A673 (cell line): ENCODE results near the gene PTPN23. TPM values are rescaled to one million over a fixed set of nuclear protein-coding genes. Genes with fewer than 3 reads are reported as not detected.

Experiments
- BruUV-seq: library from RNA; stranded (reverse); fragments of 400-500 nt; replicated peaks from 2 replicates; lab custom pipeline; 2021; lab: Mats Ljungman, UMichigan
- CTCF ChIA-PET: fragments of 300-600 bp; sonication (Branson Sonifier 250); formaldehyde crosslinking; loops from one replicate; lab custom pipeline; 2022; ENCODE audit warnings: antibody characterized with exemption; lab: Charles Lee
- POLR2A ChIA-PET: fragments of 300-600 bp; sonication (Branson Sonifier 250); formaldehyde crosslinking; loops from one replicate; lab custom pipeline; 2022; ENCODE audit warnings: antibody characterized with exemption; ENCODE audit not compliant: low non-redundant PET; lab: Charles Lee
- DNase-seq: peaks from one replicate; pipeline ENCODE4 v3.0.0-alpha.2; 2015; ENCODE audit warnings: low spot score
- H3K27ac ChIP-seq: fragments of 200-600 bp; sonication (generic); 2 replicates; pipeline ENCODE4 v1.5.1; 2016; ENCODE audit warnings: mixed run types, low read depth, mild to moderate bottlenecking, mixed read lengths, antibody characterized with exemption, low read length; ENCODE audit not compliant: poor library complexity, severe bottlenecking
- H3K27me3 ChIP-seq: fragments of 200-600 bp; sonication (generic); replicated peaks from 2 replicates; pipeline ENCODE4 v1.6.1; 2017; ENCODE audit warnings: mixed run types, low read depth, mild to moderate bottlenecking, mixed read lengths, antibody characterized with exemption, low read length; ENCODE audit not compliant: insufficient read depth, poor library complexity
- H3K36me3 ChIP-seq: fragments of 200-600 bp; sonication (generic); 2 replicates; pipeline ENCODE4 v1.6.1; 2016; ENCODE audit warnings: mixed run types, mild to moderate bottlenecking, mixed read lengths, antibody characterized with exemption, low read length; ENCODE audit not compliant: insufficient read depth, poor library complexity, severe bottlenecking
- H3K4me1 ChIP-seq: fragments of 200-600 bp; sonication (generic); 2 replicates; pipeline ENCODE4 v1.6.1; 2017; ENCODE audit warnings: mixed run types, mild to moderate bottlenecking, mixed read lengths, antibody characterized with exemption, low read length; ENCODE audit not compliant: insufficient read depth, poor library complexity, severe bottlenecking
- H3K4me3 ChIP-seq: fragments of 200-600 bp; sonication (generic); 2 replicates; pipeline ENCODE4 v1.5.1; 2016; ENCODE audit warnings: low read depth, mixed run types, mild to moderate bottlenecking, mixed read lengths, low read length; ENCODE audit not compliant: poor library complexity, severe bottlenecking
- H3K9me3 ChIP-seq: fragments of 200-600 bp; sonication (generic); 2 replicates; pipeline ENCODE4 v1.6.1; 2016; ENCODE audit warnings: mixed run types, low read depth, mild to moderate bottlenecking, mixed read lengths, antibody characterized with exemption, low read length; ENCODE audit not compliant: poor library complexity, severe bottlenecking
- EZH2 ChIP-seq: fragments of 200-600 bp; sonication (generic); IDR thresholded peaks from 2 replicates; pipeline ENCODE4 v1.6.1; 2017; ENCODE audit warnings: borderline replicate concordance, low read depth, mild to moderate bottlenecking, mixed read lengths, antibody characterized with exemption, low read length; ENCODE audit not compliant: poor library complexity, severe bottlenecking
- intact Hi-C: fragments of 100-400 bp; cut with micrococcal nuclease; formaldehyde crosslinking; loops from one replicate; pipeline ENCODE4 v1.10.0; 2022; ENCODE audit not compliant: unreplicated experiment
- total RNA-seq: library from RNA; stranded (reverse); gene quantifications from 2 replicates; pipeline ENCODE4 v1.2.3, GENCODE V29; 2021
- TF ChIP-seq, protein P1 (sequence below): fragments of 300-800, 200-600 bp; sonication (generic); conservative IDR thresholded peaks from 2 replicates; pipeline ENCODE4 v1.5.1; 2017; ENCODE audit warnings: low read depth, mild to moderate bottlenecking, antibody characterized with exemption, low read length, moderate library complexity, mixed read lengths

PTPN23 gene
- total RNA-seq, 1 experiment from 2014 or later, result 24.0 TPM

DNA sequence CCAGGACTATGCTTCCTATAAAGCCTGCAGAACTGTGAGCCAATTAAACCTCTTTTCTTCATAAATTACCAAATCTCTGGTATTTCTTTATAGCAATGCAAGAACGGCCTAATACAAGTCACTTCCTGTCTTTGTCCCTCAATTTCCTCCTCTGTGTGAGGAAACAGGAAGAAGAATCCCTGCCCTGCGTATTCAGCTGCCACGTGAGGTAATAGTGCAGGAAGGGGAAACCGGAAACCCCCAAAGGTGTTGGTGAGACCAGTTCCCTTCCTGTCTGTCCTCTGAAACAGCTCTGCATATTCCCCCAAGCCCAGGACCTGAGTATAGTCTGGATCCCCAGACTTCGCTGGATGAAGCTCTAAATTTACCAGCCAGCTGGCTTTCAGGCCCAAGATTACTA, 18.1 kb upstream of the PTPN23 start:
- Histone ChIP-seq H3K4me3 (no peak overlapping the region), H3K27me3 (no peaks in the 10 kb centered on the region), H3K36me3 (no peaks in the 10 kb centered on the region), H3K4me1 (no peaks in the 10 kb centered on the region), H3K9me3 (no peaks in the 10 kb centered on the region), H3K27ac (no peak overlapping the region)
- ChIA-PET POLR2A (no interaction called here), CTCF (no interaction called here)
- intact Hi-C loops, result no loop called here
- TF ChIP-seq, protein P1, sequence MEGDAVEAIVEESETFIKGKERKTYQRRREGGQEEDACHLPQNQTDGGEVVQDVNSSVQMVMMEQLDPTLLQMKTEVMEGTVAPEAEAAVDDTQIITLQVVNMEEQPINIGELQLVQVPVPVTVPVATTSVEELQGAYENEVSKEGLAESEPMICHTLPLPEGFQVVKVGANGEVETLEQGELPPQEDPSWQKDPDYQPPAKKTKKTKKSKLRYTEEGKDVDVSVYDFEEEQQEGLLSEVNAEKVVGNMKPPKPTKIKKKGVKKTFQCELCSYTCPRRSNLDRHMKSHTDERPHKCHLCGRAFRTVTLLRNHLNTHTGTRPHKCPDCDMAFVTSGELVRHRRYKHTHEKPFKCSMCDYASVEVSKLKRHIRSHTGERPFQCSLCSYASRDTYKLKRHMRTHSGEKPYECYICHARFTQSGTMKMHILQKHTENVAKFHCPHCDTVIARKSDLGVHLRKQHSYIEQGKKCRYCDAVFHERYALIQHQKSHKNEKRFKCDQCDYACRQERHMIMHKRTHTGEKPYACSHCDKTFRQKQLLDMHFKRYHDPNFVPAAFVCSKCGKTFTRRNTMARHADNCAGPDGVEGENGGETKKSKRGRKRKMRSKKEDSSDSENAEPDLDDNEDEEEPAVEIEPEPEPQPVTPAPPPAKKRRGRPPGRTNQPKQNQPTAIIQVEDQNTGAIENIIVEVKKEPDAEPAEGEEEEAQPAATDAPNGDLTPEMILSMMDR, result no peak
- TF ChIP-seq EZH2, result no peak
- no peak for DNase-seq
- BruUV-seq, result no TSS peak

DNA sequence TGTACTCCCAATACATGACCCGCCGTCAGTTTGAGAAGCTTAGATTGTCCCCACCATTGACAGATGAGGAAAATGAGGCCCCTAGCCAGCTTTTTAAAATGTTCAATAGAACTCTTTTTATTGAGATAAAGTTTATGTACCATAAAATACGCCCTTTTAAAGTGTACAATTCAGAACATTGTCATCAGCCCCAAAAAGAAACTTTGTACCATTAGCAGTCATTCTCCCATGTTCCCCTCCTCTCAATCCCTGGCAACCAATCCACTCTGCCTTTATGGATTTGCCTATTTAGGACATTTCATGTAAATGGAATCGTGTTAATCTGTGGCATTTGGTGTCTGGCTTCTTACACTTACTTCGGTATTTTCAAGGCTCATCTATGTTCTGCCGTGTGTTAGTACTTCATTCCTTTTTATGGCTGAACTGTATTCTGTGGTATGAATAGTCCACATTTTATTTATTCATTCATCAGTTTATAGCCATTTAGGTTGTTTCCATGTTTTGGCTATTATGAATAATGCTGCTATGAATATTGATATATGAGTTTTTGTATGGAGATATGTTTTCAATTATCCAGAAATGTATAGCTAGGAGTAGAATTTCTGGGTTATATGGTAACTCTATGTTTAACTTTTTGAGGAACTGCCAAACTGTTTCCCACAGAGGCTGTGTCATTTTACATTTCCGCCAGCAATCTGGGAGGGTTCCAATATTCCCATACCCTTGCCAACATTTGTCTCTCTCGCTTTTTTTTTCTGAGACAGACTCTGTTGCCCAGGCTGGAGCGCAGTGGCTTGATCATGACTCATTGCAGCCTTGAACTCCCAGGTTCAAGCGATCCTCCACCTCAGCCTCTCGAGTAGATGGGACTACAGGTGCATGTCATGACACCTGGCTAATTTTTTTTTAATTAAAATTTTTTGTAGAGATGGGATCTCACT, 15.3 kb upstream of the PTPN23 start:
- CTCF ChIA-PET, result no interaction called here
- no peak overlapping the region for H3K27ac ChIP-seq
- intact Hi-C loops, result no loop called here

DNA sequence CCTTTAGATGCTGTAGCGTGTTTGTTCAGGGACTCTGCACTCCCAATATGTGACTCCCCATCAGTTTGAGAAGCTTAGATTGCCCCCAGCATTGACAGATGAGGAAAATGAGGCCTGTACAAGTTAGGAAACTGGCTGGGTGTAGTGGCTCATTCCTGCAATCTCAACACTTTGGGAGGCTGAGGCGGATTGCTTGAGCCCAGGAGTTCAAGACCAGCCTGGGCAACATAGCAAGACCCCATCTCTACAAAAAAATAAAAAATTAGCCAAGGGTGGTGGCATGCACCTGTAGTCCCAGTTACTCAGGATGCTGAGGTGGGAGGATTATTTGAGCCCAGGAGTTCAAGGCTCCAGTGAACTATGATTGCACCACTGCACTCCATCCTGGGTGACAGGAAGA, 14.0 kb upstream of the PTPN23 start:
- H3K36me3 ChIP-seq, result no peaks in the 10 kb centered on the region
- H3K4me1 ChIP-seq, result no peaks in the 10 kb centered on the region
- POLR2A ChIA-PET, result no interaction called here
- BruUV-seq, result no TSS peak
- H3K9me3 ChIP-seq, result no peaks in the 10 kb centered on the region
- TF ChIP-seq EZH2, result no peak
- TF ChIP-seq, protein P1, result no peak
- no peak for DNase-seq
- intact Hi-C loops, result no loop called here
- no peak overlapping the region for H3K27ac ChIP-seq
- H3K4me3 ChIP-seq, result no peak overlapping the region
- no peaks in the 10 kb centered on the region for H3K27me3 ChIP-seq
- CTCF ChIA-PET, result no interaction called here

More for the DNA sequence above, 15.3 kb upstream of the PTPN23 start:
- no peaks in the 10 kb centered on the region for H3K36me3 ChIP-seq
- H3K4me1 ChIP-seq, result no peaks in the 10 kb centered on the region
- no peaks in the 10 kb centered on the region for H3K27me3 ChIP-seq
- H3K9me3 ChIP-seq, result no peaks in the 10 kb centered on the region
- no TSS peak for BruUV-seq
- no peak overlapping the region for H3K4me3 ChIP-seq
- TF ChIP-seq, protein P1, result no peak
- TF ChIP-seq EZH2, result no peak
- DNase-seq, result peak; percentile 23
- POLR2A ChIA-PET, result no interaction called here
